Right lobe of liver (tissue), 4 donors: Measurements from ENCODE around the gene PAK5.

Source experiments
- POLR2A ChIP-seq: fragments of 450-650 bp; IDR thresholded peaks from one replicate; pipeline ENCODE4 v1.6.1; 2017; ENCODE audit warnings: antibody characterized with exemption, mild to moderate bottlenecking
- TF ChIP-seq, protein P1 (sequence below), 4 donors: fragments of 200-600 bp in 3 of 4; fragments of 450-650 bp in 1 of 4; IDR thresholded peaks; one replicate each; pipeline versions ENCODE4 v1.5.1 to v1.8.0; 2016 to 2022; ENCODE audit warnings: antibody characterized with exemption in 4 of 4, mild to moderate bottlenecking in 2 of 4
- donor health status: DM: no; HTN: no; CAD: no.
- donor health status: DM: no; HTN: no; CAD: no.
- donor health status: DM: no; HTN: yes; CAD: no.

DNA sequence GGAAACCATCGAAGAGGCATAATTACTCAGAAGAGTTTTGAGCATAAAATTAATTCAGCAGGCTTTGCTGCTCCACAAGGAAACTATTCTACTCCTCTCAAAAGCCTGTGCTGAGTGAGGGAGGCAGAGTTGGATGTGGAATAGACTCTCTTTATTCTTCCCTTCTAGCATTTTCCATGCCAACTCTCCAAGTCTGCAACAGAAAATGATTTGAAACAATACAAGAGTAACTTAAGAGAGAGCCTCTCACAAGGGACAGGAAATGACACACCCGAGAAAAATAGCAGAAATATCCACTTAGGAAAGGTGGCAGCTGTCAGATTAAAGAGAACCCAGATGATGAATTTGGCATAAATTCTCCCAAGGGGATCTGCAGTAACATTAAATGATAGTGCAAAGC, 350.8 kb downstream of the PAK5 start:
- TF ChIP-seq, protein P1, sequence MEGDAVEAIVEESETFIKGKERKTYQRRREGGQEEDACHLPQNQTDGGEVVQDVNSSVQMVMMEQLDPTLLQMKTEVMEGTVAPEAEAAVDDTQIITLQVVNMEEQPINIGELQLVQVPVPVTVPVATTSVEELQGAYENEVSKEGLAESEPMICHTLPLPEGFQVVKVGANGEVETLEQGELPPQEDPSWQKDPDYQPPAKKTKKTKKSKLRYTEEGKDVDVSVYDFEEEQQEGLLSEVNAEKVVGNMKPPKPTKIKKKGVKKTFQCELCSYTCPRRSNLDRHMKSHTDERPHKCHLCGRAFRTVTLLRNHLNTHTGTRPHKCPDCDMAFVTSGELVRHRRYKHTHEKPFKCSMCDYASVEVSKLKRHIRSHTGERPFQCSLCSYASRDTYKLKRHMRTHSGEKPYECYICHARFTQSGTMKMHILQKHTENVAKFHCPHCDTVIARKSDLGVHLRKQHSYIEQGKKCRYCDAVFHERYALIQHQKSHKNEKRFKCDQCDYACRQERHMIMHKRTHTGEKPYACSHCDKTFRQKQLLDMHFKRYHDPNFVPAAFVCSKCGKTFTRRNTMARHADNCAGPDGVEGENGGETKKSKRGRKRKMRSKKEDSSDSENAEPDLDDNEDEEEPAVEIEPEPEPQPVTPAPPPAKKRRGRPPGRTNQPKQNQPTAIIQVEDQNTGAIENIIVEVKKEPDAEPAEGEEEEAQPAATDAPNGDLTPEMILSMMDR (IDR thresholded peaks at IDR 0.05) = no peak
- TF ChIP-seq POLR2A = no peak
